Measurements from ENCODE around the gene LRMDA.

GRCh38 chr10:75959912-75960311 is 528.5 kb downstream of the LRMDA start:
- TF ChIP-seq POLR2A (IDR thresholded peaks at IDR 0.05; ENCODE audit: low read length), result no peak
- no peak for TF ChIP-seq CBX8 (IDR thresholded peaks at IDR 0.05)

All from A549 (cell line).